Embryonic facial prominence (tissue), 1 donor: Measurements from ENCODE around the gene ITCH.
"Not testable (repeated sequence)": the region's sequence is repeated elsewhere in the genome, so short reads cannot be mapped to it uniquely, and the experiment has no call there.

Experiments
- DNase-seq: peaks from one replicate; pipeline ENCODE4 v3.0.0-alpha.2; 2016; ENCODE audit errors: extremely low spot score

The ITCH gene

GRCh38 chr20:34507702-34508413 is 144.8 kb downstream of the ITCH start:
- DNase-seq = no peak

- no peak for DNase-seq
Observed at GRCh38 chr20:34510575-34510974, 147.5 kb downstream of the ITCH start.

- DNase-seq = no peak
Observed at GRCh38 chr20:34511891-34512265, 148.8 kb downstream of the ITCH start.

GRCh38 chr20:34512266-34512954 is 149.3 kb downstream of the ITCH start:
- DNase-seq = no peak

- DNase-seq = no peak
Observed at GRCh38 chr20:34512955-34513419, 149.9 kb downstream of the ITCH start.

- DNase-seq = not testable (repeated sequence)
Observed at GRCh38 chr20:34514034-34514433, 151.0 kb downstream of the ITCH start.

- DNase-seq = no peak
Observed at GRCh38 chr20:34514897-34515483, 151.9 kb downstream of the ITCH start.

- DNase-seq = no peak
Observed at GRCh38 chr20:34515484-34516246, 152.6 kb downstream of the ITCH start.

GRCh38 chr20:34516247-34517113 is 153.4 kb downstream of the ITCH start, which contains the start of gene DYNLRB1:
Gene DYNLRB1, plus strand, starts transcription at chr20:34516422. Its CDS starts 37 bp downstream, at chr20:34516459.
- DNase-seq = peak; percentile 94

- no peak for DNase-seq
Observed at GRCh38 chr20:34517114-34517505, 154.0 kb downstream of the ITCH start.

GRCh38 chr20:34518863-34519262 is 155.8 kb downstream of the ITCH start:
- not testable (repeated sequence) for DNase-seq

- not testable (repeated sequence) for DNase-seq
Observed at GRCh38 chr20:34519841-34520240, 156.8 kb downstream of the ITCH start.

- DNase-seq = no peak
Observed at GRCh38 chr20:34522969-34523871, 160.1 kb downstream of the ITCH start.

GRCh38 chr20:34524426-34524825 is 161.4 kb downstream of the ITCH start:
- no peak for DNase-seq

GRCh38 chr20:34525342-34525708 is 162.3 kb downstream of the ITCH start:
- DNase-seq = no peak

GRCh38 chr20:34525709-34526416 is 162.8 kb downstream of the ITCH start:
- peak; percentile 18 for DNase-seq

GRCh38 chr20:34526466-34526865 is 163.4 kb downstream of the ITCH start:
- DNase-seq = no peak

- no peak for DNase-seq
Observed at GRCh38 chr20:34527016-34527415, 163.9 kb downstream of the ITCH start.

- no peak for DNase-seq
Observed at GRCh38 chr20:34528921-34529297, 165.8 kb downstream of the ITCH start.
